OCI-LY7 (cell line): ENCODE results near the gene CTNS.

Experiments used
- CTCF ChIP-seq: fragments of 200-600 bp; sonication (generic); conservative IDR thresholded peaks from 2 replicates; pipeline ENCODE4 v1.5.1; 2014; ENCODE audit warnings: mild to moderate bottlenecking, antibody characterized with exemption, low read length, moderate library complexity, mixed read lengths
- EZH2phosphoT487 ChIP-seq: fragments of 200-600 bp; sonication (generic); IDR thresholded peaks from 2 replicates; pipeline ENCODE4 v1.6.1; 2018; ENCODE audit warnings: low read depth, borderline replicate concordance, mild to moderate bottlenecking, mixed run types, antibody characterized with exemption, low read length, moderate library complexity, mixed read lengths

GRCh38 chr17:3622977-3623594, 13.5 kb upstream of the CTNS start:
- TF ChIP-seq CTCF (no peak), EZH2phosphoT487 (no peak)
